ENCODE results near the gene CLTA.
"Not testable (repeated sequence)": the region's sequence is repeated elsewhere in the genome, so short reads cannot be mapped to it uniquely, and the experiment has no call there.

CLTA gene

GRCh38 chr9:36158917-36159316 lies 31.8 kb upstream of the CLTA start:
- no peak for DNase-seq (ENCODE audit: low spot score)

- not testable (repeated sequence) for DNase-seq (ENCODE audit: low spot score)
Observed at GRCh38 chr9:36159509-36159908, 31.2 kb upstream of the CLTA start.

- not testable (repeated sequence) for DNase-seq (ENCODE audit: low spot score)
Observed at GRCh38 chr9:36160126-36160525, 30.6 kb upstream of the CLTA start.

- DNase-seq (ENCODE audit: low spot score), result no peak
Observed at GRCh38 chr9:36161187-36161586, 29.5 kb upstream of the CLTA start.

GRCh38 chr9:36162211-36162738 lies 28.4 kb upstream of the CLTA start:
- DNase-seq (ENCODE audit: low spot score), result no peak

GRCh38 chr9:36163049-36163785 lies 27.5 kb upstream of the CLTA start:
- peak; percentile 69 for DNase-seq (ENCODE audit: low spot score)

GRCh38 chr9:36163786-36164170 lies 26.9 kb upstream of the CLTA start:
- DNase-seq (ENCODE audit: low spot score), result no peak

- no peak for DNase-seq (ENCODE audit: low spot score)
Observed at GRCh38 chr9:36164372-36164771, 26.3 kb upstream of the CLTA start.

- no peak for DNase-seq (ENCODE audit: low spot score)
Observed at GRCh38 chr9:36164989-36165388, 25.7 kb upstream of the CLTA start.

- no peak for DNase-seq (ENCODE audit: low spot score)
Observed at GRCh38 chr9:36165826-36166167, 24.9 kb upstream of the CLTA start.

- DNase-seq (ENCODE audit: low spot score), result peak; percentile 70
Observed at GRCh38 chr9:36166168-36166927, 24.4 kb upstream of the CLTA start.

GRCh38 chr9:36169166-36169565 lies 21.6 kb upstream of the CLTA start, which contains the start of gene CCIN:
Gene CCIN (plus strand): TSS chr9:36169388. CDS start chr9:36169503, 115 bp downstream.
- no peak for DNase-seq (ENCODE audit: low spot score)

GRCh38 chr9:36169708-36170107 lies 21.0 kb upstream of the CLTA start:
- DNase-seq (ENCODE audit: low spot score), result no peak

GRCh38 chr9:36170531-36170930 lies 20.2 kb upstream of the CLTA start:
- no peak for DNase-seq (ENCODE audit: low spot score)

GRCh38 chr9:36173861-36174260 lies 16.9 kb upstream of the CLTA start:
- DNase-seq (ENCODE audit: low spot score), result no peak

GRCh38 chr9:36174271-36174670 lies 16.4 kb upstream of the CLTA start:
- DNase-seq (ENCODE audit: low spot score), result no peak

- DNase-seq (ENCODE audit: low spot score), result no peak
Observed at GRCh38 chr9:36174731-36175130, 16.0 kb upstream of the CLTA start.

GRCh38 chr9:36175209-36175608 lies 15.5 kb upstream of the CLTA start:
- DNase-seq (ENCODE audit: low spot score), result not testable (repeated sequence)

- not testable (repeated sequence) for DNase-seq (ENCODE audit: low spot score)
Observed at GRCh38 chr9:36176496-36176895, 14.2 kb upstream of the CLTA start.

GRCh38 chr9:36177571-36177970 lies 13.2 kb upstream of the CLTA start:
- DNase-seq (ENCODE audit: low spot score), result no peak

GRCh38 chr9:36180243-36180642 lies 10.5 kb upstream of the CLTA start:
- DNase-seq (ENCODE audit: low spot score), result not testable (repeated sequence)

- no peak for DNase-seq (ENCODE audit: low spot score)
Observed at GRCh38 chr9:36187414-36187813, 3.3 kb upstream of the CLTA start.

- no peak for DNase-seq (ENCODE audit: low spot score)
Observed at GRCh38 chr9:36188212-36188611, 2.5 kb upstream of the CLTA start.
